K562 (cell line): ENCODE data around the gene PPP3CA. TPM values are rescaled to one million over a fixed set of nuclear protein-coding genes. Genes with fewer than 3 reads are reported as not detected.

Source experiments
- ATAC-seq: fragments of 200-7000 bp; cut with Tn5 transposase; 3 replicates; pipeline ENCODE4 v1.9.1; 2020; ENCODE audit warnings: moderate library complexity
- BruUV-seq: library from RNA; stranded (reverse); fragments of 400-500 nt; replicated peaks from 2 replicates; lab custom pipeline; 2021; lab: Mats Ljungman, UMichigan
- CTCF ChIA-PET: fragments of 300-600 bp; formaldehyde crosslinking; extraction: SDS; loops from one replicate; lab custom pipeline; 2021; ENCODE audit warnings: low intra/inter-chr PET ratio; lab: Yijun Ruan, JAX
- POLR2A ChIA-PET: fragments of 300-600, 350-650 bp; sonication (Branson Sonifier 250); formaldehyde crosslinking; extraction: SDS; loops from one replicate; lab custom pipeline; 2021; ENCODE audit warnings: antibody characterized with exemption, inconsistent platforms; lab: Yijun Ruan, JAX
- DNase-seq, 4 experiments: peaks; one replicate each; pipeline versions ENCODE4 v3.0.0 to v3.0.0-alpha.2; 2011 to 2018; ENCODE audit warnings: low spot score in 3 of 4, mixed read lengths in 3 of 4; ENCODE audit errors: extremely low read depth in 1 of 4
- FAIRE-seq: peaks from 2 replicates; lab custom pipeline; 2011; peaks lifted over from hg19 to GRCh38; lab: Jason Lieb, UNC
- H2AFZ ChIP-seq: 2 replicates; pipeline ENCODE4 v1.6.0; 2011; ENCODE audit warnings: low read depth, low read length, control low read depth, inconsistent platforms
- H3K27ac ChIP-seq: fragments of 200-600 bp; 3 replicates; pipeline ENCODE4 v1.8.0; 2011; ENCODE audit warnings: low read depth, mild to moderate bottlenecking, control low read depth, inconsistent platforms, low read length, moderate library complexity, mixed read lengths; ENCODE audit errors: extremely low read depth
- H3K27me3 ChIP-seq, 2 experiments: fragments of 300-600 bp in 1 of 2; 2 replicates in 1 of 2; 3 replicates in 1 of 2; pipeline versions ENCODE4 v1.6.0 to v1.8.0; 2011; ENCODE audit warnings: inconsistent platforms in 2 of 2, low read length in 2 of 2, mild to moderate bottlenecking in 1 of 2, mixed read lengths in 1 of 2, moderate library complexity in 1 of 2; ENCODE audit not compliant: control insufficient read depth in 2 of 2, insufficient read depth in 2 of 2
- H3K36me3 ChIP-seq: fragments of 300-600 bp; 3 replicates; pipeline ENCODE4 v1.8.0; 2011; ENCODE audit warnings: mild to moderate bottlenecking, low read length, inconsistent platforms; ENCODE audit not compliant: control insufficient read depth, insufficient read depth
- H3K4me1 ChIP-seq, 2 experiments: fragments of 200-600 bp in 1 of 2; replicated peaks in 1 of 2; 2 replicates in 1 of 2; 3 replicates in 1 of 2; pipeline versions ENCODE4 v1.5.1 to v1.8.0; 2011; ENCODE audit warnings: inconsistent platforms in 2 of 2, low read length in 2 of 2, mild to moderate bottlenecking in 1 of 2, mixed read lengths in 1 of 2, moderate library complexity in 1 of 2; ENCODE audit not compliant: control insufficient read depth in 2 of 2, insufficient read depth in 2 of 2
- H3K4me2 ChIP-seq: 2 replicates; pipeline ENCODE4 v1.6.1; 2011; ENCODE audit warnings: low read length, control low read depth, inconsistent platforms, mixed read lengths; ENCODE audit not compliant: insufficient read depth
- H3K4me3 ChIP-seq: fragments of 200-600 bp; sonication (generic), shearing (Covaris generic); 2 replicates; pipeline ENCODE4 v1.5.1; 2016; ENCODE audit warnings: control low read depth, inconsistent platforms
- H3K79me2 ChIP-seq: fragments of 200-600 bp; 3 replicates; pipeline ENCODE4 v1.8.0; 2011; ENCODE audit warnings: low read length, inconsistent platforms; ENCODE audit not compliant: control insufficient read depth, insufficient read depth
- H3K9ac ChIP-seq, 2 experiments: 2 replicates each; pipeline versions ENCODE4 v1.6.0 to v1.6.1; 2011; ENCODE audit warnings: low read depth in 2 of 2, low read length in 2 of 2, control low read depth in 1 of 2, inconsistent platforms in 1 of 2, mild to moderate bottlenecking in 1 of 2, mixed read lengths in 1 of 2; ENCODE audit not compliant: insufficient read depth in 1 of 2
- H3K9me1 ChIP-seq: one replicate; pipeline ENCODE4 v1.6.0; 2011; ENCODE audit warnings: inconsistent platforms, mild to moderate bottlenecking, low read length, moderate library complexity; ENCODE audit not compliant: control insufficient read depth, insufficient read depth
- H3K9me3 ChIP-seq: replicated peaks from 2 replicates; pipeline ENCODE4 v1.5.1; 2011; ENCODE audit warnings: low read depth, low read length, inconsistent platforms; ENCODE audit not compliant: control insufficient read depth, insufficient read depth
- H4K20me1 ChIP-seq: replicated peaks from 2 replicates; pipeline ENCODE4 v1.6.1; 2011; ENCODE audit warnings: low read length, inconsistent platforms, mixed read lengths; ENCODE audit not compliant: control insufficient read depth, insufficient read depth
- BCL6 ChIP-seq: fragments of 250-450 bp; sonication (Bioruptor Pico); IDR thresholded peaks from 2 replicates; pipeline ENCODE4 v1.4.0; 2020
- HNRNPLL ChIP-seq: fragments of 200-400 bp; formaldehyde crosslinking; IDR thresholded peaks from 2 replicates; pipeline ENCODE4 v1.6.1; 2017; ENCODE audit warnings: low read length, low read depth, mild to moderate bottlenecking; ENCODE audit not compliant: poor library complexity, severe bottlenecking
- NCOA2 ChIP-seq, 2 experiments: fragments of 450-650 bp; IDR thresholded peaks; 2 replicates each; pipeline ENCODE4 v1.6.1; 2018; ENCODE audit warnings: mild to moderate bottlenecking in 2 of 2, moderate library complexity in 1 of 2; ENCODE audit not compliant: partially characterized antibody in 2 of 2
- POLR2H ChIP-seq: IDR thresholded peaks from 2 replicates; pipeline ENCODE4 v1.6.1; 2016; ENCODE audit warnings: missing genetic modification characterization, low read depth, mild to moderate bottlenecking, control low read depth, missing compliant biosample characterization, moderate library complexity
- SMARCB1 ChIP-seq: IDR thresholded peaks from 2 replicates; pipeline ENCODE4 v1.6.1; 2011; ENCODE audit warnings: improper control_type of control experiment, low read depth; ENCODE audit not compliant: insufficient read length
- THRAP3 ChIP-seq: fragments of 450-650 bp; IDR thresholded peaks from 2 replicates; pipeline ENCODE4 v1.6.1; 2016; ENCODE audit warnings: mild to moderate bottlenecking, inconsistent platforms, borderline replicate concordance
- ZNF77 ChIP-seq: fragments of 250-450 bp; sonication (Bioruptor Pico); IDR thresholded peaks from 2 replicates; pipeline ENCODE4 v1.5.0; 2020
- WGBS: fragments of 100-300 bp; shearing (Covaris generic); methylation state at CpG from one replicate; pipeline ENCODE4 v1.1.6; 2016; ENCODE audit warnings: low coverage, mixed read lengths; ENCODE audit not compliant: insufficient coverage; ENCODE audit errors: missing lambda C conversion rate; 5-methylcytosine and 5-hydroxymethylcytosine counted together
- in situ Hi-C: fragments of 300-500 bp; cut with MboI; formaldehyde crosslinking; loops from 4 replicates; pipeline ENCODE4 v1.15.0; 2018; ENCODE audit warnings: inconsistent platforms, mixed read lengths
- intact Hi-C: fragments of 100-400 bp; cut with micrococcal nuclease; formaldehyde crosslinking; loops from 2 replicates; pipeline ENCODE4 v1.14.2; 2022
- polyA plus RNA-seq, 8 experiments: library from polyadenylated mRNA; depleted of rRNA in 4 of 8; stranded (reverse) in 5 of 8; unstranded in 3 of 8; fragments of >200 nt; fragmentation: Nextera tagmentation in 2 of 8; fragmentation: Illumina TruSeq in 1 of 8; extraction: Ambion mirVana in 2 of 8; extraction: Trizol in 1 of 8; gene quantifications; 2 replicates each; pipeline versions ENCODE4 v1.2.1 to v1.2.3, GENCODE V29; 2011 to 2014; ENCODE audit warnings: inconsistent platforms in 1 of 8, missing spikeins in 1 of 8
- total RNA-seq, 7 experiments: library from RNA; depleted of rRNA in 6 of 7; stranded (reverse); fragments of >200 nt in 6 of 7; fragmentation: Illumina TruSeq in 2 of 7; extraction: Trizol in 2 of 7; gene quantifications; 2 replicates each; pipeline versions ENCODE4 v1.2.1 to v1.2.3, GENCODE V29; 2011 to 2021; ENCODE audit warnings: low replicate concordance in 1 of 7
- TF ChIP-seq, protein P1 (sequence below): sonication (generic); formaldehyde crosslinking; IDR thresholded peaks from 2 replicates; pipeline ENCODE4 v1.8.0; 2022; ENCODE audit warnings: mild to moderate bottlenecking, missing genetic modification reagents
- TF ChIP-seq, protein P2 (sequence below): sonication (generic); formaldehyde crosslinking; IDR thresholded peaks from 2 replicates; pipeline ENCODE4 v1.8.1; 2023; ENCODE audit warnings: mild to moderate bottlenecking, missing genetic modification reagents, moderate library complexity
- TF ChIP-seq, protein P3 (sequence below): fragments of 150-350 bp; conservative IDR thresholded peaks from 2 replicates; pipeline ENCODE4 v1.6.1; 2014; ENCODE audit warnings: low read length

Gene PPP3CA
- total and polyA plus RNA-seq, 9 of the 15 experiments (the other 6 are each of a cell fraction or from before 2014, with no cell fraction given): 0.94 to 3.2 (median 1.6) TPM

DNA sequence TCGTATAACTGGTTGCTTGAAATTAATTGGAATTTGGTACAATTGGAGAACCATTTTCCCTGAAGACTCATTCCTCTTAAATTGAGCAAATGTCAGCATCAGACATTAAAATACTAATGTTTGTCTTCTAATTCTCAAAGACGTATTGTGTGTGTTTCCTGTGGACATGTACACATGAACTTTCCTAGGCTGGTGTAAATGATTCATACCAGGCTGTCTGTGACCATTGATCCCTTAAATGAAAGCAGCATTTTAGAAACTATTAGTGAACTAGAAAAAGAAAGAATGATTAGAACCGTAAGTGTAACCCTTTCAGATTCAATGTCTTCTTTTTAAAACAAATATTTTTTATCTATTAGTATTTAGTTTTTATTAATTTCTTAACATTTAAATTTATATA, 332.9 kb downstream of the PPP3CA start (continued):
- no peak for TF ChIP-seq THRAP3
- no peak for TF ChIP-seq POLR2H
- no peak for TF ChIP-seq HNRNPLL
- no peak for TF ChIP-seq BCL6 (CRISPR knock-in tag)
- TF ChIP-seq ZNF77 (CRISPR knock-in tag): no peak
- TF ChIP-seq, protein P1, sequence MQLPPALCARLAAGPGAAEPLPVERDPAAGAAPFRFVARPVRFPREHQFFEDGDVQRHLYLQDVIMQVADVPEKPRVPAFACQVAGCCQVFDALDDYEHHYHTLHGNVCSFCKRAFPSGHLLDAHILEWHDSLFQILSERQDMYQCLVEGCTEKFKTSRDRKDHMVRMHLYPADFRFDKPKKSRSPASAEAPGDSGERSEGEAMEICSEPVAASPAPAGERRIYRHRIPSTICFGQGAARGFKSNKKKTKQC (CRISPR knock-in tag): no peak

DNA sequence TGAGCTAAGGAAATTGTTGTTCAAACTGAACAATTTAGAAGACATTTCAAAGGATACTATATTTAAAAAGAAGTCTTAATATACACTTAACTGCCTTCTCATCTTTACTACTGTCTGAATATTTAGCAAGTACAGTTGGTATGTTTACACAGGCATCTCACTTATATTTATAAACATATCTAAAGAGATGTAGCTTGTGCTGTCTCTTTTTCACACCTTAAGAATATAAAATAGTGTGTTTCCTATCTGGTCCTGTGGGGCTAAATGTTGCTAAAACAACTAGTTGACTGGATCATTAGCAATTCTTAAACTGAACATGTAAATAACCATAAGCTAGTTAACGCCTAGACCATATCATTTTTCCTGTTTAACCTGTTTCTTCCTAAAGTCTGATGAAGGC, 336.3 kb downstream of the PPP3CA start:
- peaks cover 2% of the 10 kb centered on the region; the same call in 1 of the 2 replicates for H3K9me3 ChIP-seq
- no peak overlapping the region for H3K4me2 ChIP-seq
- 6% methylated on average over 1 of the region's 1 CpG for WGBS
- H3K79me2 ChIP-seq: no peaks in the 10 kb centered on the region
- intact Hi-C loops: no loop called here
- H3K4me3 ChIP-seq: no peak overlapping the region
- H3K9ac ChIP-seq: no peak overlapping the region
- ATAC-seq: no peak
- TF ChIP-seq NCOA2 (IDR thresholded peaks at IDR 0.05; ENCODE audit: partially characterized antibody in 2 of 2) (no peak), SMARCB1 (no peak)
- TF ChIP-seq, protein P2, sequence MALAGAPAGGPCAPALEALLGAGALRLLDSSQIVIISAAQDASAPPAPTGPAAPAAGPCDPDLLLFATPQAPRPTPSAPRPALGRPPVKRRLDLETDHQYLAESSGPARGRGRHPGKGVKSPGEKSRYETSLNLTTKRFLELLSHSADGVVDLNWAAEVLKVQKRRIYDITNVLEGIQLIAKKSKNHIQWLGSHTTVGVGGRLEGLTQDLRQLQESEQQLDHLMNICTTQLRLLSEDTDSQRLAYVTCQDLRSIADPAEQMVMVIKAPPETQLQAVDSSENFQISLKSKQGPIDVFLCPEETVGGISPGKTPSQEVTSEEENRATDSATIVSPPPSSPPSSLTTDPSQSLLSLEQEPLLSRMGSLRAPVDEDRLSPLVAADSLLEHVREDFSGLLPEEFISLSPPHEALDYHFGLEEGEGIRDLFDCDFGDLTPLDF (CRISPR knock-in tag): no peak
- TF ChIP-seq, protein P3, sequence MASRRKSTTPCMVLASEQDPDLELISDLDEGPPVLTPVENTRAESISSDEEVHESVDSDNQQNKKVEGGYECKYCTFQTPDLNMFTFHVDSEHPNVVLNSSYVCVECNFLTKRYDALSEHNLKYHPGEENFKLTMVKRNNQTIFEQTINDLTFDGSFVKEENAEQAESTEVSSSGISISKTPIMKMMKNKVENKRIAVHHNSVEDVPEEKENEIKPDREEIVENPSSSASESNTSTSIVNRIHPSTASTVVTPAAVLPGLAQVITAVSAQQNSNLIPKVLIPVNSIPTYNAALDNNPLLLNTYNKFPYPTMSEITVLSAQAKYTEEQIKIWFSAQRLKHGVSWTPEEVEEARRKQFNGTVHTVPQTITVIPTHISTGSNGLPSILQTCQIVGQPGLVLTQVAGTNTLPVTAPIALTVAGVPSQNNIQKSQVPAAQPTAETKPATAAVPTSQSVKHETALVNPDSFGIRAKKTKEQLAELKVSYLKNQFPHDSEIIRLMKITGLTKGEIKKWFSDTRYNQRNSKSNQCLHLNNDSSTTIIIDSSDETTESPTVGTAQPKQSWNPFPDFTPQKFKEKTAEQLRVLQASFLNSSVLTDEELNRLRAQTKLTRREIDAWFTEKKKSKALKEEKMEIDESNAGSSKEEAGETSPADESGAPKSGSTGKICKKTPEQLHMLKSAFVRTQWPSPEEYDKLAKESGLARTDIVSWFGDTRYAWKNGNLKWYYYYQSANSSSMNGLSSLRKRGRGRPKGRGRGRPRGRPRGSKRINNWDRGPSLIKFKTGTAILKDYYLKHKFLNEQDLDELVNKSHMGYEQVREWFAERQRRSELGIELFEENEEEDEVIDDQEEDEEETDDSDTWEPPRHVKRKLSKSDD: no peak
- TF ChIP-seq, all 486 proteins: peak for 0
- Histone ChIP-seq H3K9me1 (no peaks in the 10 kb centered on the region), H3K27me3 (no peaks in the 10 kb centered on the region), H3K27ac (no peak overlapping the region), H3K4me1 (no peaks in the 10 kb centered on the region), H4K20me1 (no peaks in the 10 kb centered on the region), H2AFZ (no peak overlapping the region), H3K36me3 (no peaks in the 10 kb centered on the region)
- FAIRE-seq (no peak), DNase-seq (no peak)
- in situ Hi-C loops: no loop called here
- ChIA-PET POLR2A (interaction anchor here (0.6 kb wide), 1 partner anchor 839 kb away, joined by 3 read pairs; no protein-coding TSS in a partner anchor), CTCF (no interaction called here)
- BruUV-seq: no TSS peak
